ENCODE data around the gene TCEA3.

DNA sequence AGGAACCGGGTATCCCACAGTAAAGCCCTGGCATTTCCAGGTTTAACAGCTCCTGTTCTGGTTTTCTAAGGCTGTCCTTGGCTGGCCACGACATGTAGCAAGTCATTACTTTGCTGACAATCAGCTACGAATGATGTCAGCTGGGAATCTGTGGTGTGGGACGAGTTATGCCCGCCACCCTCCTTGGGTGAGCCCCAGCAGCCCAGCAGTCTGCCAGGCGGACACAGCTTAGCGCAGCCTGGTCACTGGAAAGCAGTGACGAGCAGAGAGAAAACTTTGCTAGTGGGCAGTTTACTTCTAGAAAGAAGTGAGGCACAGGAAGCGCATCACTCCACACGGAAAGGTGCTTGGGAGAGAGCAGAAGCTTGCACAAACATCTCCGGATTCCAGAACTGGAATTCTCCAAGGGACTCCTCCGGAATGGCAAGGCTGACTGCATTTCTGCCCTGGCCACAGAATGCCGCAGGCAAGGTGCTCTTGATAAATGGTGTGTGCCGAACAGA, 39.4 kb downstream of the TCEA3 start:
- TF ChIP-seq POLR2AphosphoS5 (IDR thresholded peaks at IDR 0.05; ENCODE audit: low read depth, low read length) (no peak), POLR2A (IDR thresholded peaks at IDR 0.05; ENCODE audit: low read depth, low read length) (no peak)
